GM18519 (cell line): Measurements from ENCODE around the gene FCHO2.
"Not testable (repeated sequence)": the region's sequence is repeated elsewhere in the genome, so short reads cannot be mapped to it uniquely, and the experiment has no call there.

Experiments
- ATAC-seq: cut with Tn5 transposase; IDR thresholded peaks from one replicate; pipeline ENCODE4 v1.9.1; 2021; ENCODE audit warnings: mild to moderate bottlenecking, moderate library complexity; ENCODE audit not compliant: unreplicated experiment, low FRiP score

FCHO2 gene, protein sequence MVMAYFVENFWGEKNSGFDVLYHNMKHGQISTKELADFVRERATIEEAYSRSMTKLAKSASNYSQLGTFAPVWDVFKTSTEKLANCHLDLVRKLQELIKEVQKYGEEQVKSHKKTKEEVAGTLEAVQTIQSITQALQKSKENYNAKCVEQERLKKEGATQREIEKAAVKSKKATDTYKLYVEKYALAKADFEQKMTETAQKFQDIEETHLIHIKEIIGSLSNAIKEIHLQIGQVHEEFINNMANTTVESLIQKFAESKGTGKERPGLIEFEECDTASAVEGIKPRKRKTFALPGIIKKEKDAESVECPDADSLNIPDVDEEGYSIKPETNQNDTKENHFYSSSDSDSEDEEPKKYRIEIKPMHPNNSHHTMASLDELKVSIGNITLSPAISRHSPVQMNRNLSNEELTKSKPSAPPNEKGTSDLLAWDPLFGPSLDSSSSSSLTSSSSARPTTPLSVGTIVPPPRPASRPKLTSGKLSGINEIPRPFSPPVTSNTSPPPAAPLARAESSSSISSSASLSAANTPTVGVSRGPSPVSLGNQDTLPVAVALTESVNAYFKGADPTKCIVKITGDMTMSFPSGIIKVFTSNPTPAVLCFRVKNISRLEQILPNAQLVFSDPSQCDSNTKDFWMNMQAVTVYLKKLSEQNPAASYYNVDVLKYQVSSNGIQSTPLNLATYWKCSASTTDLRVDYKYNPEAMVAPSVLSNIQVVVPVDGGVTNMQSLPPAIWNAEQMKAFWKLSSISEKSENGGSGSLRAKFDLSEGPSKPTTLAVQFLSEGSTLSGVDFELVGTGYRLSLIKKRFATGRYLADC

GRCh38 chr5:72955768-72956323 is at the start of gene FCHO2:
FCHO2 (plus strand) TSS chr5:72956041; CDS start chr5:72956097, 56 bp downstream.
- ATAC-seq = peak; percentile 76

DNA sequence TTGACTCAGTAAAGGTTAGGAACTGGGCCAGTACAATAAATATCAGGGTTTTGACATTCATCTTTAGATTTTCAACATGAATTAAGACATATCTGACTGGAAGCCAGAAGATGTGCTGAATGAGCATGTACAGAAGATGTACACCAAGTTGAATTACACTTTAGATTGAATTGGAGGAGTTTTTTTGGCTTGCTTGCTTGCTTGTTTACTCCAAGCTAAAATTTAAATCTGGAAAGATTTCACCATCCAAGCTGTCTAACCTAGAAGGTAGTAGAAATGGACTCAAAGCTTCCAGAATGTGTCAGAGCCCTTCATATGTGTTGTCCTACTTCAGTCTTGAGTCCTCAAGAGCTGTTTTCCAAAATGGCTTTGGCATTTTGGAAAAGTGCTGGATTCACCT is 49.0 kb upstream of the FCHO2 start:
- no peak for ATAC-seq

DNA sequence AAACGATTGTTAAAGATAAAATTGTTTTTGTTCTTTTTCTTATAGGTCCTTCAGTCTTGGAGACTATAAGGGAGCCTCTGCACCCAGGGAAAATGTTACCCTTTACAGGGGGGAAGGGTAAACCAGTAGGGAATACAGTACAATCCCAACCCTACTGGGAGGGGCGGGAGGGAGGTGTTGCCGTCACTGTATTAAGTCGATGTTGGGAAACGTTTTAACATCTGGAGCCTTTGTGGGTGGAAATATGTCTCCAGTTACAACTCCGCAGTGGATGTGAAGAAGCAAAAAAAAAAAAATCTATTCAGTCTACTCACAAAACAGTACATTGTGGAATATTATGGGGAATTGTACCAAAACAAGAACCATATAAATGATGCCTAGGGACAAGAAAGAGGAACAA is 47.2 kb upstream of the FCHO2 start:
- no peak for ATAC-seq

DNA sequence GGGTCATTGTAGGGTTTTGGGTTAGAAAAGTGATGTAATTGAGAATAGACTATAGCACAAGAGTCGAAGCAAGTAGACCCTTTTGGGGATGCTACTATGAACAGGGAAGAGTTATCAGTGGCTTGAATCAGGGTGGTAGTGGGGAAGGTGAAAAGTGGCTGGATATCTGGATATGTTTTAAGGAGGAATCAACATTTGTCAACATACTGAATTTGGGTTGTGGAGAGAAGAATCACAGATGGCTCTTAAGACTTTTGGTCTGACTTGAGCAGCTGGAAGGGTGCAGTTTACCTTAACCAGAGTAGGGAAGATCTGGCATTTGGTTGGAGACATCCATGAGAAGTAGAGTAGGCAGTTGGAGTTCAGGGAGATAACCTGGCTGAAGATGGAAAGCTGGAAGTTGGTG is 38.5 kb upstream of the FCHO2 start:
- ATAC-seq = no peak

- ATAC-seq = no peak
Observed at GRCh38 chr5:72920690-72921502, 34.9 kb upstream of the FCHO2 start.

GRCh38 chr5:72921886-72922285 is 34.0 kb upstream of the FCHO2 start:
- ATAC-seq = no peak

GRCh38 chr5:72922422-72922821 is 33.4 kb upstream of the FCHO2 start:
- no peak for ATAC-seq

DNA sequence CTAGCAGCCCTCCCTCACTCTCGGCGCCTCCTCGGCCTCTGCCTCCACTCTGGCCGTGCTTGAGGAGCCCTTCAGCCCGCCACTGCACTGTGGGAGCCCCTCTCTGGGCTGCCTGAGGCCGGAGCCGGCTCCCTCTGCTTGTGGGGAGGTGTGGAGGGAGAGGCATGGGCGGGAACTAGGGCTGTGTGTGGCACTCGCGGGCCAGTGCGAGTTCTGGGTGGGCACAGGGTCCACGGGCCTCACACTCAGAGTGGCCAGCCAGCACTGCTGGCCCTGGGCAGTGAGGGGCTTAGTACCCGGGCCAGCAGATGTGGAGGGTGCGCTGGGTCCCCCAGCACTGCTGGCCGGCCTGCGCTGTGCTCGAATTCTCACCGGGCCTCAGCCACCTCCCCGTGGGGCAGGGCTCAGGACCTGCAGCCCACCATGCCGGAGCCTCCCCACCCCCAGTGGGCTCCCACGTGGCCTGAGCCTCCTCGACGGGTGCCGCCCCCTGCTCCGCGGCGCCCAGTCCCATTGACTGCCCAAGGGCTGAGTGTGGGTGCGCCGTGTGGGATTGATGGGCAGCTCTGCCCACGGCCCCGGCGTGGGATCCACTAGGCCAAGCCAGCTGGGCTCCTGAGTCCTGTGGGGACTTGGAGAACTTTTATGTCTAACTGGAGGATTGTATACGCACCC is 30.4 kb upstream of the FCHO2 start:
- ATAC-seq = no peak

GRCh38 chr5:72932686-72933085 is 23.2 kb upstream of the FCHO2 start:
- not testable (repeated sequence) for ATAC-seq

DNA sequence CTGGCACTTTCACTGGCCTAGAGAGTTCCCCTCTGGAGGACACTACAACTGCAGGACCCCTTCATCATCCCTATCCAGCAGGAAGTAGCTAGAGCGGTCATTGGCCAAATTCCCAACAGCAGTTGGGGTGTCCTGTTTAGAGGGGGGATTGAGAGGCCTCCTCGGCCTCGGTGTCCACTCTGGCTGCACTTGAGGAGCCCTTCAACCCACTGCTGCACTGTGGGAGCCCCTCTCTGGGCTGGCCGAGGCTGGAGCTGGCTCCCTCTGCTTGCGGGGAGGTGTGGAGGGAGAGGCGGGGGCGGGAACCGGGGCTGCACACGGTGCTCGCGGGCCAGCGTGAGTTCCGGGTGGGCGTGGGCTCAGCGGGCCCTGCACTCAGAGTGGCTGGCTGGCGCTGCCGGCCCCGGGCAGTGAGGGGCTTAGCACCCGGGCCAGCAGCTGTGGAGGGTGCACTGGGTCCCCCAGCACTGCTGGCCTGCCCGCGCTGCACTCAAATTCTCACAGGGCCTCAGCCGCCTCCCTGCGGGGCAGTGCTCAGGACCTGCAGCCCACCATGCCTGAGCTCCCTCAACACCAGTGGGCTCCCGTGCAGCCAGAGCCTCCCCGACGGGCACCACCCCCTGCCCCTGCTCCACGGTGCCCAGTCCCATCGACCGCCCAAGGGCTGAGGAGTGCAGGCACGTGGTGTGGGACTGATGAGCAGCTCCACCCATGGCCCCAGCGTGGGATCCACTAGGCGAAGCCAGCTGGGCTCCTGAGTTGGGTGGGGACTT is 20.7 kb upstream of the FCHO2 start:
- not testable (repeated sequence) for ATAC-seq

GRCh38 chr5:72936893-72937292 is 18.9 kb upstream of the FCHO2 start:
- no peak for ATAC-seq

DNA sequence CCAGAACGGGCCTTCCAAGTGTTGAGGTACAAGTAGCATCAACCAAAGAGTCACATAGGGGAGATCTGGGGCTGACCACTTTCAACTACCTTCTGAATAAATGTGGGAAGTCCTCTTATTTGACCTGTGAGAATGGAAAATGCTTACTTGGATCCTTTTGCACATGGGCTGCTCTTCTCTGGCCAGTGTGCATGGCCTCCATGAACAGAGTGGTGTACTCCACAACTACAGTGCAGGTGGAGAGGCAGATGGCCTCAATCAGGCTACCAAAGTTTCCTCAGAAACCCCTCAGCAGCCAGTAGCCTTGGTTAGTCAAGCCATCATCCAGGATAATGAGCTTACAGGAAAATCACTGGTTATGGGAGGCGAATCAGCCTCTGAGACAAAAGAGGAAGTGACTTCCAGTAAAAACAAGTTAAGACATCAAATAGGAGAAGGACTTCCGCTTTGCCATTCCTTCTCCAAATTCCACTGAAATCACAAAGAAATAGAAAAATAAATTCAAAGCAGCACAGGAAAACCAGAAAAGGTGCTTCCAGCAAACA is 18.3 kb upstream of the FCHO2 start:
- no peak for ATAC-seq

- ATAC-seq = no peak
Observed at GRCh38 chr5:72938206-72938605, 17.6 kb upstream of the FCHO2 start.

DNA sequence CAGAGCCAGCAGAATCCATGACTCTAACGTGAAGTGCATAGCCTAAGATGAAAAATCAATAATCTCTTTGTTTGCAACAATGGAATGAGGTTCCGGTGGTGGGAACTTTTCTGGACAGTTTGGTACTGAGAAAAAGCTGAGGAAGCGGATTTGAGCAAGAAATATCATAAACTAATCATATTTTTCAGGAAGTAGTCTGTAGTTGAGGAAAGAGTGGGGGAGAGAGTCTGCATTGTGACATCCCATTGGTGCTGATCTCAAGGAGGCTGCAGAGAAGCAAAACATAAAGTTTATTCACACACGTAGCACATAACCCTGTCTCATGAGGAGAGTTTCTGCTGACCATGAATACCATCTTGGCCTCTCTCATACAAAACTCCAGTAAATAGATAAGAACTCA is 15.8 kb upstream of the FCHO2 start:
- ATAC-seq = no peak

DNA sequence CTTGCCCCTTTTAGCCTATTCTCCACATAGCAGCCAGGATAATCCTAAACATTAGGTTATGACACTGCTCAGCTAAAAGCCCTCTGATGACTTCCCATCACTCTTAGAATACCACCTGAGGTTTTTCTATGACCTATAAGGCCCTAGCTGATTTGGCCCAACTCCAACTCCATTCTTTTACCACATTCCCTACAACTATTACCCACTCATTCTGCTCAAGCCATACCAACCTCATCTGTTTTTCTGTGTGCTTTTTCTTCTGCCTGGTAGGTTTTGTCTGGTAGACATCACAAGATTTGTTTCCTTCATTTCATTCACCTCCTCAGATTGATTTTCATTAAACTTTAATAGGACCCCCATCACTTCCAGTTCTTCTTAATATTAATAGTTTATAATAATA is 12.5 kb upstream of the FCHO2 start:
- ATAC-seq = no peak

DNA sequence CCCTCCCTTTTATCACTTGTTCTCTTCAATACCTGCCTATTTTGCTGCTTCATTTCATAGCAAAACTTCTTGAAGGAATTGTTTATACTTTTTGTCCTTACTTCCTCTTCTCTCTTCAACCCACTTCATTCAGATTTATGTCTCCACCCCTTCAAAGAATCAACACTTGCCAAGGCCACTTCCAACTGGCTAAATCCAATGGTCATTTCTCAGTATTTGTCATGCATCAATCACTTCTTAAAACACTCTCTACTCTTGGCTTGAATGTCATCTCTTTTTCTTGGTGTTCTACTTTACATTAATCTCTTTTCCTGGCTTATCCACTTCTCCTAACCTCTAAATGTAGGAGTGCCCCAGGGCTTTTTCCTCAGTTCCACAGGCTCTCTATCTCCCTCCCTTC is 8.3 kb upstream of the FCHO2 start:
- ATAC-seq = no peak

DNA sequence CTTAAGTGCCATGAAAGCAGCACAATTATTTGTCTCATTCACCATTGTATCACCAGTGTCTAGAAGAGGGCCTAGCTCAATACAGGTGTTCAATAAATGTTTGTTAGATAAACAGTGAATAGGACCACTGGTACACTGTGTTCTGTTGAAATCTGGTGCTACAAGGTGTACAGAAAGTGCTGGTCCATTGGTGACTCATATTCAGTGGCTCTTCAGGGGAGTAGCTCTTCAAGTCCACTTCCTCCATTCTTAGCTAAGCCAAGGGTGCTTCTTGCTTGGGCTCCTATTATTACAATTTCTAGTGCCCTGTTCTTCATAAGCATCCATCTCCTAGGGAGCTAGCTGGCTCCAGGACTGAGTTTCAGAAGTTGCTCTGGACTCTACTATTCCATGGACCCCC is 6.4 kb upstream of the FCHO2 start:
- no peak for ATAC-seq

- ATAC-seq = no peak
Observed at GRCh38 chr5:72951671-72952468, 4.0 kb upstream of the FCHO2 start.
